Nephron (organoid): ENCODE measurements around the gene CHID1.
A peak's percentile ranks its signal among the peaks of the same experiment; 100 is the strongest.

ENCODE experiments used
- H3K27ac Mint-ChIP-seq, 3 experiments: 2 replicates each; pipeline ENCODE4 v1.8.0; 2020; ENCODE audit warnings: mixed read lengths in 3 of 3, mild to moderate bottlenecking in 2 of 3, moderate library complexity in 1 of 3
- H3K27me3 Mint-ChIP-seq: 2 replicates; pipeline ENCODE4 v1.8.0; 2021; ENCODE audit warnings: low read depth, mild to moderate bottlenecking, moderate library complexity, mixed read lengths
- H3K36me3 Mint-ChIP-seq: 2 replicates; pipeline ENCODE4 v1.8.0; 2020; ENCODE audit warnings: low read depth, mixed read lengths
- H3K4me1 Mint-ChIP-seq: 2 replicates; pipeline ENCODE4 v1.8.0; 2020; ENCODE audit warnings: mixed read lengths
- H3K4me3 Mint-ChIP-seq, 3 experiments: 2 replicates each; pipeline ENCODE4 v1.8.0; 2020; ENCODE audit warnings: mild to moderate bottlenecking in 3 of 3, mixed read lengths in 3 of 3, moderate library complexity in 2 of 3
- H3K9me3 Mint-ChIP-seq: 2 replicates; pipeline ENCODE4 v1.8.0; 2020; ENCODE audit warnings: mixed read lengths
- TF ChIP-seq, protein P1 (sequence below), 3 experiments: fragments of 200-600 bp; sonication (generic); IDR thresholded peaks; one replicate each; pipeline ENCODE4 v1.5.0; 2021; ENCODE audit warnings: antibody characterized with exemption in 3 of 3; ENCODE audit not compliant: unreplicated experiment in 3 of 3

CHID1 gene

GRCh38 chr11:898540-899190 is 11.9 kb downstream of the CHID1 start:
- H3K27ac Mint-ChIP-seq = peak overlapping the region in 1 of 3 experiments; percentile 89
- H3K4me3 Mint-ChIP-seq = no peak overlapping the region
- peaks cover 5% of the 10 kb centered on the region for H3K4me1 Mint-ChIP-seq
- TF ChIP-seq, protein P1, sequence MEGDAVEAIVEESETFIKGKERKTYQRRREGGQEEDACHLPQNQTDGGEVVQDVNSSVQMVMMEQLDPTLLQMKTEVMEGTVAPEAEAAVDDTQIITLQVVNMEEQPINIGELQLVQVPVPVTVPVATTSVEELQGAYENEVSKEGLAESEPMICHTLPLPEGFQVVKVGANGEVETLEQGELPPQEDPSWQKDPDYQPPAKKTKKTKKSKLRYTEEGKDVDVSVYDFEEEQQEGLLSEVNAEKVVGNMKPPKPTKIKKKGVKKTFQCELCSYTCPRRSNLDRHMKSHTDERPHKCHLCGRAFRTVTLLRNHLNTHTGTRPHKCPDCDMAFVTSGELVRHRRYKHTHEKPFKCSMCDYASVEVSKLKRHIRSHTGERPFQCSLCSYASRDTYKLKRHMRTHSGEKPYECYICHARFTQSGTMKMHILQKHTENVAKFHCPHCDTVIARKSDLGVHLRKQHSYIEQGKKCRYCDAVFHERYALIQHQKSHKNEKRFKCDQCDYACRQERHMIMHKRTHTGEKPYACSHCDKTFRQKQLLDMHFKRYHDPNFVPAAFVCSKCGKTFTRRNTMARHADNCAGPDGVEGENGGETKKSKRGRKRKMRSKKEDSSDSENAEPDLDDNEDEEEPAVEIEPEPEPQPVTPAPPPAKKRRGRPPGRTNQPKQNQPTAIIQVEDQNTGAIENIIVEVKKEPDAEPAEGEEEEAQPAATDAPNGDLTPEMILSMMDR (IDR thresholded peaks at IDR 0.05; ENCODE audit: unreplicated experiment in 3 of 3) = no peak
- H3K27me3 Mint-ChIP-seq = no peaks in the 10 kb centered on the region
- peaks cover 14% of the 10 kb centered on the region for H3K36me3 Mint-ChIP-seq
- H3K9me3 Mint-ChIP-seq = no peaks in the 10 kb centered on the region

- Mint-ChIP-seq H3K4me1 (peaks cover 5% of the 10 kb centered on the region), H3K9me3 (no peaks in the 10 kb centered on the region), H3K27ac (peak overlapping the region; percentile 80 to 89 (median 85)), H3K36me3 (peaks cover 13% of the 10 kb centered on the region), H3K27me3 (no peaks in the 10 kb centered on the region), H3K4me3 (no peak overlapping the region)
- TF ChIP-seq, protein P1 (IDR thresholded peaks at IDR 0.05; ENCODE audit: unreplicated experiment in 3 of 3) = peak; percentile 33 to 47 (median 40)
Observed at GRCh38 chr11:898143-898511, 12.5 kb downstream of the CHID1 start.

DNA sequence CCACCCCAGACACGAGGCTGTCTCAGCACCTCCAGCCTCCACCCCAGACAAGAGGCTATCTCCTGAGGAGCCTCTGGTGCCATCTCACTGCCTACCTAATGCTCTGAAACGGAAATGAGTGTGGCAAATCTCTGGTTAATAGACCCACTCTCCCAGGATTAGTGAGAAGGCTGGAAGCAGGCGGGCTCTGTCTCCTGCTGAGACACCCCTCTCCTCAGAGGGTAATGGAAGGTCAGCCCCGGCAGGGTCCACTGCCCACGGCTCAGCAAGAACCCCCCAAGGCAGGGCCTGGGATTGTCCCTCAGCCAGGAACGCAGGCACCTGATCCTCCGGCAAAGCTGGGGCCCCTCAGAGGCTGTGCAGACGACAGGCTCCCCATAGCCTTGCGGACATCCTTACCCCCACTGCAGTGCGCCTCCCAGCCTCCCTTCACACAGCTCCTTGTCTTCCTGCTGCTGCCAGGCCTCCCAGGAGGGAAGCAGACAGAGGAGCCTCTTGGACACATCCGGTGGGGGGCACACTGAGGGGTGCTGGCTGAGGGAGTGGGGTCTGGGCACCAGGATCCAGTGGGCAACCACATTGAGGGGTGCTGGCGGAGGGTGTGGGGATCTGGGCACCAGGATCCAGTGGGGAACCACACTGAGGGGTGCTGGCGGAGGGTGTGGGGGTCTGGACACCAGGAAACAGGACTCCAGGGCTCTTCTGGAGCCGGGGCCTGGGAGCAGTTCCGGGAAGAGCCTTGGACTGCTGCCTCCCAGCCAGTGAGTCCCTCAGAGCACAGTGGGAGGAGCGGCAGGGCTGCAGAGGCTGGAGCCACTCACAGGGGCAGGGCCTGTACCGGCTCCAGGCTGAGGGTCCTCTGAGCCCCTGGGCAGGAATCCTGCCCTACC is 13.1 kb downstream of the CHID1 start:
- Mint-ChIP-seq H3K27ac (peak overlapping the region; percentile 80 to 89 (median 85)), H3K4me3 (no peak overlapping the region), H3K9me3 (no peaks in the 10 kb centered on the region), H3K36me3 (peaks cover 7% of the 10 kb centered on the region), H3K4me1 (peaks cover 5% of the 10 kb centered on the region), H3K27me3 (no peaks in the 10 kb centered on the region)
- TF ChIP-seq, protein P1 (IDR thresholded peaks at IDR 0.05; ENCODE audit: unreplicated experiment in 3 of 3) = no peak

- H3K27me3 Mint-ChIP-seq = no peaks in the 10 kb centered on the region
- H3K4me3 Mint-ChIP-seq = no peak overlapping the region
- TF ChIP-seq, protein P1 (IDR thresholded peaks at IDR 0.05; ENCODE audit: unreplicated experiment in 3 of 3) = no peak
- no peaks in the 10 kb centered on the region for H3K9me3 Mint-ChIP-seq
- no peaks in the 10 kb centered on the region for H3K36me3 Mint-ChIP-seq
- peaks cover 10% of the 10 kb centered on the region for H3K4me1 Mint-ChIP-seq
- H3K27ac Mint-ChIP-seq = peak overlapping the region in 1 of 3 experiments; percentile 73
Observed at GRCh38 chr11:895331-896110, 15.1 kb downstream of the CHID1 start.

DNA sequence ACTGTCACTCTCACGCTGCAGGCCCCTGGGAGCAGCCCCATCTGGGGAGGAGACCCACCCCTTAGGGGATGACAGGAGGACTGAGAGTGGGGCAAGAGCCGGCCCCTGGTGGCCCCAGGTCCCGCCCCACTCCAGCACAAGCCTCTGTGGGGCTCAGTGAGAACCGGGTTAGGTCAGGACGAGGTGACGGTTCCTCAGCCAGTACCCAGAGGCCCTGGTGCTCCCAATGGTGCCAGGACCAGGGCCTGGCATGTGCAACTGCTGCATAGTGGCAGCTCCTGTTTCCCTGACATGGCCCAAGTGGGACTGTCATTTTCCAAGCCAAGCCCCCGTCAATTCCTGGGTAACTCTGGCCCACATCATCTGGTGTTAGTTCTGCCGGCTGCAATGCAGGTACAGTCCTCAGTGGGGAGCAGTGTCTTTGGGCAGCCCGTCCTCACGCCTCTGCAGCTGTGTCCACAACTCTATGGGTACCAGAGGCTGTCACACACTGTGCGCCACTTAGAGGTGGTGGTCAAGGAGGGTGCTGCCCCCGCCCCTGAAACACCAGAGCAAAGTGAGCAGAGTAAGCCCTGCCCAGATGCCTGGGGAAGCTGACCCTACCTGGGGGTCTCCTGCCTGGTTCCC is 15.9 kb downstream of the CHID1 start:
- TF ChIP-seq, protein P1 (IDR thresholded peaks at IDR 0.05; ENCODE audit: unreplicated experiment in 3 of 3) = peak in 1 of 3 experiments; percentile 8
- Mint-ChIP-seq H3K4me3 (no peak overlapping the region), H3K36me3 (no peaks in the 10 kb centered on the region), H3K27ac (peak overlapping the region in 1 of 3 experiments; percentile 59), H3K9me3 (no peaks in the 10 kb centered on the region), H3K27me3 (no peaks in the 10 kb centered on the region), H3K4me1 (peaks cover 10% of the 10 kb centered on the region)
